Karpas-422 (cell line): ENCODE measurements around the gene FAM234A. TPM values are rescaled to one million over a fixed set of nuclear protein-coding genes. Genes with fewer than 3 reads are reported as not detected.
A peak's percentile ranks its signal among the peaks of the same experiment; 100 is the strongest.

Experiments
- DNase-seq: peaks from one replicate; pipeline ENCODE4 v3.0.0-alpha.2; 2015
- H2AFZ ChIP-seq: fragments of 200-600 bp; sonication (generic); 2 replicates; pipeline ENCODE4 v1.6.1; 2014; ENCODE audit warnings: antibody characterized with exemption, low read length, mixed read lengths
- H3K27ac ChIP-seq: fragments of 200-600 bp; sonication (generic); 2 replicates; pipeline ENCODE4 v1.5.1; 2014; ENCODE audit warnings: mild to moderate bottlenecking, low read length, moderate library complexity
- H3K27me3 ChIP-seq: fragments of 200-600 bp; sonication (generic); 2 replicates; pipeline ENCODE4 v1.6.1; 2014; ENCODE audit warnings: low read length, mixed read lengths
- H3K36me3 ChIP-seq: fragments of 200-600 bp; sonication (generic); 2 replicates; pipeline ENCODE4 v1.6.1; 2014; ENCODE audit warnings: low read length, mixed read lengths; ENCODE audit not compliant: insufficient read depth
- H3K4me1 ChIP-seq: fragments of 200-600 bp; sonication (generic); 2 replicates; pipeline ENCODE4 v1.6.1; 2014; ENCODE audit warnings: mild to moderate bottlenecking, low read length, mixed read lengths
- H3K4me2 ChIP-seq: fragments of 200-600 bp; sonication (generic); 2 replicates; pipeline ENCODE4 v1.6.1; 2014; ENCODE audit warnings: low read length, low read depth, mild to moderate bottlenecking; ENCODE audit not compliant: poor library complexity, severe bottlenecking
- H3K4me3 ChIP-seq: fragments of 200-600 bp; sonication (generic); 2 replicates; pipeline ENCODE4 v1.5.1; 2014; ENCODE audit warnings: mild to moderate bottlenecking, antibody characterized with exemption, low read length, mixed read lengths
- H3K79me2 ChIP-seq: fragments of 200-600 bp; sonication (generic); 2 replicates; pipeline ENCODE4 v1.6.1; 2014; ENCODE audit warnings: mild to moderate bottlenecking, low read length, mixed read lengths
- H3K9ac ChIP-seq: fragments of 200-600 bp; sonication (generic); 2 replicates; pipeline ENCODE4 v1.6.0; 2014; ENCODE audit warnings: low read length
- H3K9me2 ChIP-seq: fragments of 200-600 bp; sonication (generic), shearing (Covaris generic); replicated peaks from 2 replicates; pipeline ENCODE4 v1.6.0; 2014; ENCODE audit warnings: mild to moderate bottlenecking, low read length, moderate library complexity; ENCODE audit not compliant: insufficient read depth
- H3K9me3 ChIP-seq: fragments of 300-700, 200-600 bp; sonication (generic); 2 replicates; pipeline ENCODE4 v1.6.1; 2014; ENCODE audit warnings: low read length, mixed read lengths
- H4K20me1 ChIP-seq: fragments of 200-600 bp; sonication (generic); 2 replicates; pipeline ENCODE4 v1.6.1; 2014; ENCODE audit warnings: mild to moderate bottlenecking, antibody characterized with exemption, low read length, low read depth; ENCODE audit not compliant: insufficient read depth
- total RNA-seq: library from RNA; depleted of rRNA; stranded (reverse); fragments of >200 nt; shearing (Covaris generic); gene quantifications from 2 replicates; pipeline ENCODE4 v1.2.3, GENCODE V29; 2014; ENCODE audit warnings: low replicate concordance

FAM234A gene
- total RNA-seq, 1 experiment from 2014 or later = 12.2 TPM

DNA sequence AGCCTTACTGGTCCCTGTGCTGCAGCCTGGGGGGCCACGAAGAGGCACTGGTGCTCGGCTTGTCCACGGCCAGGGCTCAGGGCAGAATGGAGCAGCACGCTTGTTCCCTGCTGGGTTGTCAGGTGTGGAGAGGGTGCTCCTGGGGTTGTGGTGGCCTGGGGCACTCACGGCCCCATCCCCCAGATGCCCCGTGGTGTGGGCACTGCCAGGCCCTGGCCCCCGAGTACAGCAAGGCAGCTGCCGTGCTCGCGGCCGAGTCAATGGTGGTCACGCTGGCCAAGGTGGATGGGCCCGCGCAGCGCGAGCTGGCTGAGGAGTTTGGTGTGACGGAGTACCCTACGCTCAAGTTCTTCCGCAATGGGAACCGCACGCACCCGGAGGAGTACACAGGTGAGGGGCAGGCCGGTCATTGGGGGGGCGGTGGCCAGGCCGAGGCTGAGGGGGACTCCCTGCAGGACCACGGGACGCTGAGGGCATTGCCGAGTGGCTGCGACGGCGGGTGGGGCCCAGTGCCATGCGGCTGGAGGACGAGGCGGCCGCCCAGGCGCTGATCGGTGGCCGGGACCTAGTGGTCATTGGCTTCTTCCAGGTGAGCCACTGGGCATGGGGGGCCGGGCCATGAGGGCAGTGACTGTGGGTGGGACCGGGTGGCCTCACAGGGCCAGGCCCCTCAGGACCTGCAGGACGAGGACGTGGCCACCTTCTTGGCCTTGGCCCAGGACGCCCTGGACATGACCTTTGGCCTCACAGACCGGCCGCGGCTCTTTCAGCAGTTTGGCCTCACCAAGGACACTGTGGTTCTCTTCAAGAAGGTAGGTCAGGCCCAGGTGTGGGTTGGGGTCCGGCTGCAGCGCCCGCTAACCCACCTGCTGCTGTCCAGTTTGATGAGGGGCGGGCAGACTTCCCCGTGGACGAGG is 49.8 kb downstream of the FAM234A start:
- DNase-seq = no peak

DNA sequence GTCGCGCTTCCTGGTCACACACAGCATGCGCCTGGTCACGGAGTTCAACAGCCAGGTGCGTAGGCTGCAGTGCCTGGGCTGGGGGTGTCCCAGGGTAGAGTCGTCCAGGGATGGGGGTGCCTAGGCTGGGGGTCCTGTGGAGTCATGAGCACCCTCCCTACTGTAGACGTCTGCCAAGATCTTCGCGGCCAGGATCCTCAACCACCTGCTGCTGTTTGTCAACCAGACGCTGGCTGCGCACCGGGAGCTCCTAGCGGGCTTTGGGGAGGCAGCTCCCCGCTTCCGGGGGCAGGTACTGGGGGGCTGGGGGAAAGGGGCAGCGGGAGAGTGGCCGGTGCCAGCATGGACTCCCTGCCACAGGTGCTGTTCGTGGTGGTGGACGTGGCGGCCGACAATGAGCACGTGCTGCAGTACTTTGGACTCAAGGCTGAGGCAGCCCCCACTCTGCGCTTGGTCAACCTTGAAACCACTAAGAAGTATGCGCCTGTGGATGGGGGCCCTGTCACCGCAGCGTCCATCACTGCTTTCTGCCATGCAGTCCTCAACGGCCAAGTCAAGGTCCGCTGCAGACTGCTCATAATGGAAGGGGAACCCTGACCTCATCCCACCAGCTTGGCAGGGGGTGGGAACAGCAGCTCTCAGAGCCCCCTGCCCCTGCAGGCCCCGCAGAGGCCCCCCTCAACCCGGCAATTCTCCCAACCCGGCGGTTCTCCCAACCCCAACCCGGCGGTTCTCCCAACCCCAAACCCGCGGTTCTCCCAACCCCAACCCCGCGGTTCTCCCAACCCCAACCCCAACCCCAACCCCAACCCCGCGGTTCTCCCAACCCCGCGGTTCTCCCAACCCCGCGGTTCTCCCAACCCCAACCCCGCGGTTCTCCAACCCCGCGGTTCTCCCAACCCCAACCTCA is 50.8 kb downstream of the FAM234A start:
- H4K20me1 ChIP-seq = no peaks in the 10 kb centered on the region
- H3K4me3 ChIP-seq = no peak overlapping the region
- H3K9me2 ChIP-seq = no peaks in the 10 kb centered on the region
- no peak for DNase-seq
- no peaks in the 10 kb centered on the region for H3K36me3 ChIP-seq
- no peaks in the 10 kb centered on the region for H3K79me2 ChIP-seq
- no peak overlapping the region for H3K27ac ChIP-seq
- no peak overlapping the region for H3K9ac ChIP-seq
- no peak overlapping the region for H2AFZ ChIP-seq
- H3K4me1 ChIP-seq = no peaks in the 10 kb centered on the region
- H3K9me3 ChIP-seq = no peaks in the 10 kb centered on the region
- H3K27me3 ChIP-seq = no peaks in the 10 kb centered on the region
- no peak overlapping the region for H3K4me2 ChIP-seq

More for the DNA sequence above, 49.8 kb downstream of the FAM234A start:
- no peaks in the 10 kb centered on the region for H3K9me2 ChIP-seq
- no peak overlapping the region for H3K9ac ChIP-seq
- no peaks in the 10 kb centered on the region for H3K36me3 ChIP-seq
- H3K9me3 ChIP-seq = no peaks in the 10 kb centered on the region
- H4K20me1 ChIP-seq = no peaks in the 10 kb centered on the region
- no peaks in the 10 kb centered on the region for H3K4me1 ChIP-seq
- no peaks in the 10 kb centered on the region for H3K27me3 ChIP-seq
- no peak overlapping the region for H2AFZ ChIP-seq
- no peaks in the 10 kb centered on the region for H3K79me2 ChIP-seq
- no peak overlapping the region for H3K4me2 ChIP-seq
- no peak overlapping the region for H3K4me3 ChIP-seq
- no peak overlapping the region for H3K27ac ChIP-seq

DNA sequence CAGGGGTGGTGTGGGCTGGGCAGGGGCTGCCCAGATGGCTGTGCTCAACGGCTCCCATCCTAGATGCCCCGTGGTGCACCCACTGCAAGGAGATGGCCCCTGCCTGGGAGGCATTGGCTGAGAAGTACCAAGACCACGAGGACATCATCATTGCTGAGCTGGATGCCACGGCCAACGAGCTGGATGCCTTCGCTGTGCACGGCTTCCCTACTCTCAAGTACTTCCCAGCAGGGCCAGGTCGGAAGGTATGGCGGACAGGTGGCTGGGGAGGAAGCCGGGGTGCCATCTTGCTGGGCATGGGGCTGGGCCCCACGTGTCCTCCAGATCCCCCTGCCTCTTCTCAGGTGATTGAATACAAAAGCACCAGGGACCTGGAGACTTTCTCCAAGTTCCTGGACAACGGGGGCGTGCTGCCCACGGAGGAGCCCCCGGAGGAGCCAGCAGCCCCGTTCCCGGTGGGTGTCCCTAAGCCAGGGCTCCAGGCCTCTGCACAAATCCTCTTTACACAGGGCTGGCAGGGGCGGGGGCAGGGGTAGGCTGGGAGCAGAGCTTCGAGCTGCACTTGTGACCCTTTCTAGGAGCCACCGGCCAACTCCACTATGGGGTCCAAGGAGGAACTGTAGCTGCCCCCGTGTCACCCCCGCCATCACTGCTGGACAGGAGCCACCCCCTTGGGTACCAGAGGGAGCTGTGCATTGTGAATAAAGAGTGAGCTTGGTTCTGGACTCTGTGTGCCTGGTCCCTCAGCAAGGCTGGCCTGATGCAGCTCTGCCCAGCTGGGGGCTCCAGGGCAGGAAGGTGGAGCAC is 52.1 kb downstream of the FAM234A start:
- no peaks in the 10 kb centered on the region for H3K9me3 ChIP-seq
- H4K20me1 ChIP-seq = no peaks in the 10 kb centered on the region
- no peak for DNase-seq
- H3K4me1 ChIP-seq = no peaks in the 10 kb centered on the region
- H3K4me2 ChIP-seq = no peak overlapping the region
- H3K4me3 ChIP-seq = no peak overlapping the region
- no peak overlapping the region for H3K9ac ChIP-seq
- no peaks in the 10 kb centered on the region for H3K9me2 ChIP-seq
- H3K27ac ChIP-seq = no peak overlapping the region
- H3K36me3 ChIP-seq = no peaks in the 10 kb centered on the region
- no peak overlapping the region for H2AFZ ChIP-seq
- H3K27me3 ChIP-seq = no peaks in the 10 kb centered on the region
- H3K79me2 ChIP-seq = no peaks in the 10 kb centered on the region

DNA sequence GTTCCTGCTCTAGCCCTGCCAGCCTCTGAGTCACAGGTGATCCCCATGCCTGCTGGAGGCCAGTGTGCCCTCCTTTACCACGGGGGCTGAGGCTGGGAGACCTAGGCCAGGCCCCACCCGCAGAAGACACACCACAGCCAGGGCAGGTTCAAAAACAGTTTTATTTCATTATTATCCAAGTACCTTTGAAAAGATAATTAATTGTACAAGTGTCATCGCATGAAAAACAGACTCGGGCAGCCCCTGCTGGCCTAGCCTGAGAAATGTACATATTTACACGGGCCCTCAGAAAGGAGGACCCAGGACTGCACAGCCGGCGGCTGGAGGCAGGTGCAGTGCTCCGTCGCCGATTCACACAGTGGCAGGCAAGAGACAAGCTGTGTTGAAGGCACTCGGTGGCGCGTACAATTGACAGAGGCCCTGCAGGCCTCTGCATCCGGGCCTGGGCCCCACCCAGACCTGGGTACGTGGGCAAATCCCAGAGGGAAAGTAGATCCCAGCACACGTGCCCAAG is 52.7 kb downstream of the FAM234A start:
- H3K4me2 ChIP-seq = no peak overlapping the region
- DNase-seq = peak; percentile 66
- no peak overlapping the region for H3K9ac ChIP-seq
- no peaks in the 10 kb centered on the region for H3K27me3 ChIP-seq
- no peaks in the 10 kb centered on the region for H3K4me1 ChIP-seq
- H3K27ac ChIP-seq = no peak overlapping the region
- no peaks in the 10 kb centered on the region for H3K79me2 ChIP-seq
- H3K9me3 ChIP-seq = no peaks in the 10 kb centered on the region
- H3K9me2 ChIP-seq = no peaks in the 10 kb centered on the region
- no peaks in the 10 kb centered on the region for H4K20me1 ChIP-seq
- no peaks in the 10 kb centered on the region for H3K36me3 ChIP-seq
- H2AFZ ChIP-seq = no peak overlapping the region
- no peak overlapping the region for H3K4me3 ChIP-seq

DNA sequence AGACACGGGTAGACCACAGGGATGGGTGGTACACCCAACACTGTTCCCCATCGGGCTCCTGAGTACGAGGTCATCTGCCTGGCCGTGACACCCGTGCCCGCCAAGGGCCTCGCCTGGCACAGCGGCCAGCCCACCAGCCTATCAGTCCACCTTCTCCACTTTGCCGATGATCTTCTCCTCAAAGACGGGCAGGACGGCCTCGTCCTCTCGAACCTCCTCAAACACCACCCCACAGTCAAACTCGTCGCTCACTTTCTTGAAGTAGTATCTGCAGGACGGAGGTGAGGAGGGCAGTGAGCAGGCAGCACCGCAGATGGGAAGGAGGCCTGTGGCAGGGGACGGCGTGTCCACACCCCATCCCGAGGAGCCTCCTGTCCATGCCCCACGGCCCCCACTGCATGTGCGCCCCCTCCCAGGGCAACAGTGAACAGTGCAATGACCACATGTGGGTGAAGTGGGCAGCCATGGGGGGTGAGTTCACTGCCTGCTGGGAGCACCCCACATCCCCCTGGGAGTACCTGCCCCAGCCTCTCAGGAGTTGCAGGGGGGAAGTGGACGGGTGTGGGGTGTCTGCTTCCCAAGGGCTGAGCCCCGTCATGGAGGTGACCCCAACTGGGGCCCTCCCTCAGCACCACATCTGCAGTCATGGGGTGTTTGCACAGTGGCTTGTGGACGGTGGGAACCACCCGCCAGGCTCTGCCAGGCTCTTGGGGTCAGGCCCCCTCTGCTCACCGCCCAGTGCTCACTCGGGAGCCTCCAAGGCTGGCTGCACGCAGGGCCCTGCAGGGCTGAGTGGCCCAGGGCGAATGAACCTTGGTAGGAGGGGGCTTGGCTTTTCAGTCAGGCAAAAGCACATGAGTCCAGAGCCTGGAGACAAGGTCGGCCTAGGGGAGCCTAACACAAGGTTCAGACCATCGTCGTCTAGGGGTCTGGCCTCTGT is 53.6 kb downstream of the FAM234A start:
- Histone ChIP-seq H3K9me2 (no peaks in the 10 kb centered on the region), H3K9me3 (no peaks in the 10 kb centered on the region), H3K36me3 (no peaks in the 10 kb centered on the region), H3K4me3 (no peak overlapping the region), H2AFZ (no peak overlapping the region), H4K20me1 (no peaks in the 10 kb centered on the region), H3K27me3 (no peaks in the 10 kb centered on the region), H3K9ac (no peak overlapping the region), H3K4me1 (no peaks in the 10 kb centered on the region), H3K27ac (no peak overlapping the region), H3K4me2 (no peak overlapping the region), H3K79me2 (no peaks in the 10 kb centered on the region)
- no peak for DNase-seq

DNA sequence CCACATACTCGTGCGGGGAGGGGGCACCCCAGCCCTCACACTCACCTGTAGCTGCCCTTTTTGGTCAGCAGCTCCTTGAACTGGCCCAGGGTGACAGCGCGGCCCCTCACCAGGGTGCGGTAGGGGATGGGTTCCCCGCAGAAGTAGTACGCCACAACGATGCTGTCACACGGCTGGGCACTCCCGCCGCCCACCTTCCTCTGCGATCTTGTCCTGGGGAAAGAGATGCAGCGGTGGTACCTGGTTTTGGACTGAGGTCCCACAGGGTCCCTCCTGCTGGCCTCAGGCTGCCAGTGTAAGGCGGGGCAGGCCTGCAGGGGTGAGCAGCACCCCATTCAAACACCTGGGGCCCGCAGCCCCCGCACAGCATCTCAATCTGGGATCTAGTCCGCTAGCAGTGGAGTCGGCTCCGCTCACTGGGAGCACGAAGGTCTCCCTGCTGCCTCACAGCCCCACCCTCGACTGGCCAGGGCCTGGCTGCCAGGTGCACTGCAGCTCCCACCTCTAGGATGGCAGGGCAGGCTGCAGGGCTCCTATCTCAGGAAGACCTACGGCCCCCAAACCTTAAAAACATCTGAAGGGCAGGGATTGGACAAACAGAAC is 54.9 kb downstream of the FAM234A start:
- Histone ChIP-seq H3K4me1 (no peaks in the 10 kb centered on the region), H3K36me3 (no peaks in the 10 kb centered on the region)

More for the DNA sequence above, 54.9 kb downstream of the FAM234A start:
- Histone ChIP-seq H4K20me1 (no peaks in the 10 kb centered on the region), H3K9ac (no peak overlapping the region), H3K79me2 (no peaks in the 10 kb centered on the region), H3K4me3 (no peak overlapping the region), H3K9me2 (no peaks in the 10 kb centered on the region), H3K4me2 (no peak overlapping the region), H2AFZ (no peak overlapping the region), H3K9me3 (no peaks in the 10 kb centered on the region), H3K27me3 (no peaks in the 10 kb centered on the region), H3K27ac (no peak overlapping the region)
- DNase-seq = no peak
